ENCODE results near the gene ERP44.

- TF ChIP-seq POLR2A (IDR thresholded peaks at IDR 0.05) (no peak), CTCF (IDR thresholded peaks at IDR 0.05) (no peak)
Observed at GRCh38 chr9:100019541-100019940, 79.3 kb downstream of the ERP44 start.
